Subcutaneous abdominal adipose tissue (tissue), 5 donors: ENCODE data around the gene OR4C11.

Source experiments
- H3K27ac ChIP-seq: one replicate; pipeline ENCODE4 v1.7.0; 2013; ENCODE audit warnings: low read depth, mild to moderate bottlenecking, inconsistent platforms, low read length, moderate library complexity
- H3K27me3 ChIP-seq, 5 donors: one replicate each; pipeline ENCODE4 v1.7.0; 2013; ENCODE audit warnings: low read length in 5 of 5, inconsistent platforms in 1 of 5; ENCODE audit not compliant: control insufficient read depth in 5 of 5, insufficient read depth in 4 of 5
- H3K36me3 ChIP-seq, 5 donors: one replicate each; pipeline ENCODE4 v1.7.0; 2013; ENCODE audit warnings: low read length in 5 of 5; ENCODE audit not compliant: control insufficient read depth in 5 of 5, insufficient read depth in 5 of 5
- H3K4me1 ChIP-seq, 5 donors: one replicate each; pipeline ENCODE4 v1.7.0; 2013; ENCODE audit warnings: low read length in 5 of 5, mild to moderate bottlenecking in 3 of 5, moderate library complexity in 1 of 5; ENCODE audit not compliant: control insufficient read depth in 5 of 5, insufficient read depth in 5 of 5
- H3K4me3 ChIP-seq, 5 donors: one replicate each; pipeline ENCODE4 v1.7.0; 2013; ENCODE audit warnings: low read length in 5 of 5, low read depth in 1 of 5
- H3K9ac ChIP-seq, 5 donors: one replicate each; pipeline ENCODE4 v1.7.0; 2013; ENCODE audit warnings: low read length in 5 of 5, mild to moderate bottlenecking in 4 of 5, moderate library complexity in 3 of 5
- H3K9me3 ChIP-seq, 5 donors: one replicate each; pipeline ENCODE4 v1.7.0; 2013; ENCODE audit warnings: low read length in 5 of 5; ENCODE audit not compliant: control insufficient read depth in 5 of 5
- donor health status: healthy.
- donor health status: healthy.
- donor health status: healthy.
- donor health status: healthy.
- donor health status: healthy.

The OR4C11 gene

GRCh38 chr11:55607545-55607944 is at the start of gene OR4C11:
Gene OR4C11, minus strand, starts transcription at chr11:55607645. Its CDS starts 3,272 bp downstream, at chr11:55604373.
- no peaks in the 10 kb centered on the region for H3K36me3 ChIP-seq
- H3K9ac ChIP-seq = no peak within 1 kb of the TSS
- no peaks in the 10 kb centered on the region for H3K27me3 ChIP-seq

GRCh38 chr11:55655096-55655495 is 47.7 kb upstream of the OR4C11 start:
- H3K4me1 ChIP-seq = no peaks in the 10 kb centered on the region
- no peak overlapping the region for H3K4me3 ChIP-seq
- no peaks in the 10 kb centered on the region for H3K27me3 ChIP-seq
- H3K9me3 ChIP-seq = no peaks in the 10 kb centered on the region
- no peak overlapping the region for H3K9ac ChIP-seq
- no peaks in the 10 kb centered on the region for H3K36me3 ChIP-seq
- H3K27ac ChIP-seq = no peak overlapping the region

More at GRCh38 chr11:55607545-55607944, at the start of gene OR4C11:
- H3K9me3 ChIP-seq = no peaks in the 10 kb centered on the region
- no peaks in the 10 kb centered on the region for H3K4me1 ChIP-seq
- no peak within 1 kb of the TSS for H3K27ac ChIP-seq
- no peak within 1 kb of the TSS for H3K4me3 ChIP-seq

GRCh38 chr11:55652560-55652959 is 45.1 kb upstream of the OR4C11 start:
- H3K4me3 ChIP-seq = no peak overlapping the region
- H3K36me3 ChIP-seq = no peaks in the 10 kb centered on the region
- H3K4me1 ChIP-seq = no peaks in the 10 kb centered on the region
- H3K9ac ChIP-seq = no peak overlapping the region
- no peak overlapping the region for H3K27ac ChIP-seq
- no peaks in the 10 kb centered on the region for H3K27me3 ChIP-seq
- H3K9me3 ChIP-seq = no peaks in the 10 kb centered on the region

- H3K4me3 ChIP-seq = no peak within 1 kb of the TSS
- H3K9ac ChIP-seq = no peak within 1 kb of the TSS
- no peaks in the 10 kb centered on the region for H3K27me3 ChIP-seq
- H3K4me1 ChIP-seq = no peaks in the 10 kb centered on the region
- H3K9me3 ChIP-seq = no peaks in the 10 kb centered on the region
- no peaks in the 10 kb centered on the region for H3K36me3 ChIP-seq
- H3K27ac ChIP-seq = no peak within 1 kb of the TSS
These were observed 40.6 kb upstream of the OR4C11 start, which contains the start of gene OR4S2 for GRCh38 chr11:55648027-55648426. Gene OR4S2, plus strand, starts transcription at chr11:55648327. Its CDS starts 2,577 bp downstream, at chr11:55650904.

- Histone ChIP-seq H3K4me3 (no peak within 1 kb of the TSS), H3K4me1 (no peaks in the 10 kb centered on the region), H3K27ac (no peak within 1 kb of the TSS), H3K36me3 (no peaks in the 10 kb centered on the region), H3K9ac (no peak within 1 kb of the TSS), H3K27me3 (no peaks in the 10 kb centered on the region), H3K9me3 (peaks cover 0 to 5% (median 0%) of the 10 kb centered on the region in 5 donors)
These were observed 27.4 kb upstream of the OR4C11 start, which contains the start of gene OR4P4 for GRCh38 chr11:55634813-55635212. Gene OR4P4, plus strand, starts transcription at chr11:55635113.

GRCh38 chr11:55624531-55624930 is 17.1 kb upstream of the OR4C11 start:
- Histone ChIP-seq H3K9ac (no peak overlapping the region), H3K27me3 (no peaks in the 10 kb centered on the region), H3K9me3 (peaks cover 0 to 9% (median 4%) of the 10 kb centered on the region in 5 donors), H3K4me1 (no peaks in the 10 kb centered on the region), H3K4me3 (no peak overlapping the region), H3K27ac (no peak overlapping the region), H3K36me3 (no peaks in the 10 kb centered on the region)

- no peaks in the 10 kb centered on the region for H3K4me1 ChIP-seq
- no peak overlapping the region for H3K27ac ChIP-seq
- no peak overlapping the region for H3K9ac ChIP-seq
- H3K27me3 ChIP-seq = no peaks in the 10 kb centered on the region
- H3K4me3 ChIP-seq = no peak overlapping the region
- H3K36me3 ChIP-seq = no peaks in the 10 kb centered on the region
- peaks cover 0 to 20% (median 4%) of the 10 kb centered on the region in 5 donors for H3K9me3 ChIP-seq
These were observed 34.9 kb downstream of the OR4C11 start for GRCh38 chr11:55572548-55572947.

GRCh38 chr11:55571828-55572227 is 35.6 kb downstream of the OR4C11 start, which contains the start of gene OR4C16:
Gene OR4C16, plus strand, starts transcription at chr11:55572128. Its CDS starts 0 bp downstream, at chr11:55572128.
- peaks cover 0 to 17% (median 4%) of the 10 kb centered on the region in 5 donors for H3K9me3 ChIP-seq
- no peaks in the 10 kb centered on the region for H3K36me3 ChIP-seq
- no peaks in the 10 kb centered on the region for H3K27me3 ChIP-seq
- H3K4me1 ChIP-seq = no peaks in the 10 kb centered on the region
- no peak within 1 kb of the TSS for H3K4me3 ChIP-seq
- H3K9ac ChIP-seq = no peak within 1 kb of the TSS
- H3K27ac ChIP-seq = no peak within 1 kb of the TSS

GRCh38 chr11:55554169-55554568 is 53.3 kb downstream of the OR4C11 start, which contains the start of gene OR4C15:
Gene OR4C15, plus strand, starts transcription at chr11:55554469. Its CDS starts 0 bp downstream, at chr11:55554469.
- Histone ChIP-seq H3K27me3 (no peaks in the 10 kb centered on the region), H3K36me3 (no peaks in the 10 kb centered on the region), H3K4me3 (no peak within 1 kb of the TSS), H3K27ac (no peak within 1 kb of the TSS), H3K4me1 (no peaks in the 10 kb centered on the region), H3K9ac (no peak within 1 kb of the TSS), H3K9me3 (peaks cover 0 to 12% (median 2%) of the 10 kb centered on the region in 5 donors)
